GM18951 (cell line): ENCODE results near the gene TBCD.

Experiments used
- POLR2A ChIP-seq: IDR thresholded peaks from 4 replicates; pipeline ENCODE4 v1.6.1; 2011; ENCODE audit warnings: mild to moderate bottlenecking; ENCODE audit not compliant: insufficient read length, insufficient read depth; ENCODE audit errors: extremely low read depth
- in situ Hi-C: fragments of 300-500 bp; cut with MboI; formaldehyde crosslinking; loops from one replicate; pipeline ENCODE4 v1.12.0; 2022; ENCODE audit warnings: low sequenced_read_pairs, mixed read lengths, inconsistent platforms; ENCODE audit not compliant: unreplicated experiment

The TBCD gene

DNA sequence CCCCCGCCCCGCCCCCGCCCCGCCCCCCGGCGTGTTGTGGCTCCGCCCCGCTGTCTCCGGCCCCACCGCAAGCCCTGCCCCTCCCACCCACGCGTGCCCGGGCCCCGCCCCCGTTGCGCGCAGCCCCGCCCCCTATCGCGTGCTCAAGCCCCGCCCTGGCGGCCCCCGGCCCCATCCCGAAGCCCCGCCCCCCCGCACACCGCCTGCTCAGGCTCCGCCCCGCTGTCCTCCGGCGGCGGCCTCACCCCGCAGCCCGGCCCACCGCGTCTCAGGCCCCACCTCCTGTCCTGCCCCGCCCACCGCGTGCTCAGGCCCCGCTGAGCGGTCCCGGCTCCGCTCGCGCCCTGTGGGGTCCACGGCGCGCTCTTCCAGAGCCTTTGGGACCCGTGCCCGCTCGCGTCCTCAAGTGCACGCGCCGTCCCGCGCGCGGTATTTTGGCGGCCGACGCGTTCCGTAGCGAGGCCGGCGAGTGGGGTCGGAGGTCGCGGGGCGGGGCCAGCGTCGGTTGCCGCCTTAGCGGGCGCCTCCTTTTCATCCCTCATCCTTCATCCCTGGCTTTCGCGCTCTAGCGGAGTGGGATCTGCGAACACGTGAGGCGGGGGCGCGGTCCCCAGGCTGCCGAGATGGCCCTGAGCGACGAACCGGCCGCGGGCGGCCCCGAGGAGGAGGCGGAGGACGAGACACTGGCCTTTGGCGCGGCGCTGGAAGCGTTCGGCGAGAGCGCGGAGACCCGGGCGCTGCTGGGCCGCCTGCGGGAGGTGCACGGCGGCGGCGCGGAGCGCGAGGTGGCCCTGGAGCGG lies at the start of gene TBCD:
TBCD (plus strand) TSS at position 495 of the 800 bp plus-strand sequence; CDS start at position 624, 129 bp downstream.
- peak; percentile 53 for TF ChIP-seq POLR2A
- in situ Hi-C loops: no loop called here

- in situ Hi-C loops: no loop called here
- no peak for TF ChIP-seq POLR2A
These were observed 49.5 kb upstream of the TBCD start for GRCh38 chr17:82702231-82702927.

- TF ChIP-seq POLR2A: no peak
- in situ Hi-C loops: no loop called here
These were observed 48.7 kb upstream of the TBCD start for GRCh38 chr17:82703036-82703745.

DNA sequence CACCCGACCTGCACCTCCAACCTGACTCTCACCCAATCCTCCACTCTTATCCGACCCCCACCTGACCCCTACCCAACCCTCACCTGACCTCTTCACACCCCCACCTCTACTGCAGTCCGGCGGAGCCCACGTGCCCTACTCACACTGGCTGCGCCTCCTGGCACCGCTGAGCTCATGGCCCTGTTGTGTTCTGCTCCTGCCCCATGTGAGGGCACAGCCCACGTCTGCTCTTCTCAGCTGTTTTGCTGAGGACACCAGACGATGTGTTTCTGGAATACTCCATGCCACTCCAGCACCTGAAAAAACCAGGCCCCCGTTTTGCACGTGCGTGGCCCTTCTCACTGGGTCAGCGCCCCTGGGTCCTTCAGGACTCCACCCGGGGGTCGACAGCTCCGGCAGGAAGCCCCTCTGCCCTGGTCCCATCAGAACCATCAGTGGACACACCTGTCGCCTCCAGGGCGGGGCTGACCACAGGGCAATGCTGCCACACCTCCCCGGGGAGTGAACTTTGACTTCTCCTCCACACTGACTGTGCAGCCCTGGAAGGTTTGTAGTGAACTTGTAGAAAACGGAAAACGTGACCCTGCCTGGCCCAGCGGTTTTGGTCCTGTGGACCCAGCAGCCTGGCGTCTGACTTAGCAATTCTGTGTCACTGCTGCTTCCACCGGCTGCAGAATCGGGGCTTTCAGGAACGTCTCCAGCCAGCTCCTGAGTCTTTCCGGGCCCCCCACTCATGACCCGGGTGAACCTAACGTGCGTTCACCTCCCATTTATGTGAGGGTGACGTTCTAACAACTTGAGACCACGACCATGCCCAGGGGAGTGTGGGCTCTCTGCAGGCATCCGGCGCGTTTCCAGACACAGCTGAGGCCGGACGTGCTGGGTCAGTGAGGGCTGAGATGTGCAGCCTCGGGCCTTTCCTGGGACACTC lies 47.7 kb upstream of the TBCD start:
- no peak for TF ChIP-seq POLR2A
- in situ Hi-C loops: no loop called here

DNA sequence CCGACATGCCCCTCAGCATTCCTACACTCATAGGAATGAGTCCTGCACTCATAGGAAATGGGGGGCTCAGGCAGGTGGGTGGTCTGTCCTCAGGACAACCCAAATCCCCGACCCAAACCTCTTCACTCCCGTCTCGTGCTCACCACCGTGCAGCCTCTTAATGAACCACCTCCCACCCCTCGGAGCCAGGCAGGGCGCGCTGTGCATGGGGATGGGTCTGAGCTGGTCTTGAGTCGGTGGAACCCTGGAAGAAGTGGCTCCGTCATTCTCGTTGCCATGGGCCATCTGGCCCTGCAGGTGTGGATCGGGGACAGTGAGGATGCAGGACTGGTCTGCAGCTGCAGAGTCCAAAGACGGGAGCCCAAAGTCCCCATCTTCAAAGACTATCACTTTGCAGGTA lies 47.0 kb upstream of the TBCD start:
- no peak for TF ChIP-seq POLR2A
- in situ Hi-C loops: no loop called here

- in situ Hi-C loops: no loop called here
- no peak for TF ChIP-seq POLR2A
These were observed 46.1 kb upstream of the TBCD start for GRCh38 chr17:82705756-82706155.

- in situ Hi-C loops: no loop called here
- no peak for TF ChIP-seq POLR2A
These were observed 42.7 kb upstream of the TBCD start for GRCh38 chr17:82709024-82709675.

DNA sequence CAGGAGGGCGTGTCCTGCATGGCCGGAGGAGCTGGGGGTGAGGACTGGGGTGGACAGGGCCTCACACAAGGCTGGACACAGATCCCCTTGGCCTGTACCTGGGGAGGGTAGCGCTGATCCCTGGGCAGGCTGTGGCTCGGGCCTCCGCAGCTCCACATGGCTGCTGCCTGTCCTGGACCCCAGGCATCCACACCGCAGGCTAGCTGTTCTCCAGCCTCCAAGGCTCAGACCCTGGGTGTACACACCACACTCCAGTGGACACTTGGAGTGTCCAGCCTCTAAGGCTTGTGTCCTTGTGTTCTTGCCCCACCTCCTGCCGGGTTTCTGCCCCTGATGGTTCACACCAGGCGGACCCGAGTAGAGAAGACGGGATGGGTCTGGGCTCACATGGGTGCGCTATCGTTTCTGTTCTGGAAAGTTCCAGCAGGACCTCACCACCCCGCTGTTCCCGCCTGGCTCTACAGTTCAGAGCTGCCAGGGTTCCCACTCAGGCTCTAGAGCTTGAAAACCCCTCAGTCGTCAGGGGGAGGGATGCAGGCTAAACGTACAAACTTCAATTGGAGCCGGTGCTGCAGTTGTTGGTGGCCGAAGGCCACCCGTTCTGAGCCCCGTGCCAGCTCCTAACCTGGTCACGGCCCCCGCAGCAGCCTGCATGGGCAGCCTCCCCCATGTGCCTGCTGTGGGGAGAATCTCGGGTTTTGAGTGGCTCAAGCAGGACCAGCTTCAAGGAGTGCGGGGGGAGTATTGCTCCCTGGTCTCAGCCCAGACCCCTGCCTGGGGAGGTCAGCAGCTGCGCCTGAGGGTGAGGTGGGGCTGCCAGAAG lies 42.0 kb upstream of the TBCD start:
- no peak for TF ChIP-seq POLR2A
- in situ Hi-C loops: no loop called here

DNA sequence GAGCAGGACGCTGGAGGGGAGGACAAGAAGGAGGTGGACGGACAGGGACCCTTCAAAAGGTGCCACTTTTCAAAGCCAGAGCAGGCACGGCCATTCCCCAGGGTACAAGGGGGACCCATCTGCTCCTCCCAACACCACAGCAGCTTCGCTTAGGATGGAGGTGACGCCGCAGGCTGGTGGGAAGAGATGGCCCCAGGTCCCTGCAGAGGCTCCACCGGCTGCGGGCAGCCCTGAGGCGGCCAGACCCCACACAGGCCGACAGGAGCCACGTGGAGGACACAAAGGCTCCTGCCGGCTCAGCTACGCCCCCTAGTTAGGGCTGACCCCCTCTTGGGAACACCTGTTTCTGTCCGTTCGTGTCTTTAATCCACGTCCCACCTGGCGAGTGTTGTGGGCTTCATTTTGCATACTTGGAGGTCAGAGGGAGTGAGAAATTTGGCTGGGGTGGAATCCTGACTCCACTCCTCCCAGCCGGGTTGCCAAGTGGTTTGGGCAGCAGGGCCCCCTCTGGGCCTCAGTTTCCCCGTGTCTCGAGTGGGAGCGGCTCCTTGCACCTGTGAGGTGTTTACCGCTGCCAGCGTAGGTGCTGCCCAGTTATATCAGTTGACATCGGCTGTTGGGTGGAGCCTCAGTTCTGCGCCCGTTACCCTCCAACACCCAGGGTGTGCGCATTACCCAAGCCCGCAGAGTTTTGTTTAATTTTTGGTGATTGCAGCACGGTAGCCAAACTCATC lies 41.2 kb upstream of the TBCD start:
- in situ Hi-C loops: no loop called here
- no peak for TF ChIP-seq POLR2A

DNA sequence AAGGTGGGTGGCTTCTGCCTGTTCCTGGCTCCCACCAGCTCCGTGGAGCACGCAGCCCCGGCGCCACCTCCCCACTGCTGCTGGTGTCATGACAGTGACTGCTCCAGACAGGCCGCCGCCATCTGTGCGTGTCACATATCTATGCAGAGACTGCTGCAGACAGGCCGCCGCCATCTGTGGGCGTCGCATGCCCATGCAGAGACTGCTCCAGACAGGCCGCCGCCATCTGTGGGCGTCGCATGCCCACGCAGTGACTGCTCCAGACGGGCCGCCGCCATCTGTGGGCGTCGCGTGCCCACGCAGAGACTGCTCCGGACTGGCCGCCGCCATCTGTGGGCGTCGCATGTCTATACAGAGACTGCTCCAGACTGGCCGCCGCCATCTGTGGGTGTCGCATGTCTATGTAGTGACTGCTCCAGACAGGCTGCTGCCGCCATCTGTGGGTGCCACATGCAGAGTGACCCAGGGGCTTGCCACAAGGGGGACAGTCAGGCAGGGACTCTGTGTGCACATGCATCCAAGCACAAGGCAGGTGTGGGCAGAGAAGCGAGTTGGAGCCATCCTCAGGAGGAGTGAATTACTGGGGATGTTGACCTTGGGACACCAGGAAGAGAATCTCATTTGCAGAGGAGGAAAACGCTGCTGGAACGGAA lies 38.7 kb upstream of the TBCD start:
- in situ Hi-C loops: no loop called here
- TF ChIP-seq POLR2A: no peak
